IPS DF 6.9 (cell line): ENCODE results near the gene UBAC2.
"Not testable (repeated sequence)": the region's sequence is repeated elsewhere in the genome, so short reads cannot be mapped to it uniquely, and the experiment has no call there.

Experiments
- DNase-seq: peaks from one replicate; pipeline ENCODE4 v3.0.0-alpha.2; 2013; ENCODE audit warnings: low read depth, low spot score
- H3K27ac ChIP-seq: one replicate; pipeline ENCODE4 v1.5.1; 2013; ENCODE audit warnings: low read length, control low read depth
- H3K27me3 ChIP-seq: 2 replicates; pipeline ENCODE4 v1.6.1; 2013; ENCODE audit warnings: mild to moderate bottlenecking, low read length; ENCODE audit not compliant: control insufficient read depth, insufficient read depth
- H3K36me3 ChIP-seq: 2 replicates; pipeline ENCODE4 v1.6.1; 2013; ENCODE audit warnings: low read length; ENCODE audit not compliant: control insufficient read depth, insufficient read depth
- H3K4me1 ChIP-seq: 2 replicates; pipeline ENCODE4 v1.6.1; 2013; ENCODE audit warnings: low read length; ENCODE audit not compliant: control insufficient read depth, insufficient read depth
- H3K4me3 ChIP-seq: 2 replicates; pipeline ENCODE4 v1.5.1; 2013; ENCODE audit warnings: mild to moderate bottlenecking, low read length
- H3K9me3 ChIP-seq: 2 replicates; pipeline ENCODE4 v1.6.1; 2013; ENCODE audit warnings: low read length, inconsistent platforms; ENCODE audit not compliant: control insufficient read depth, insufficient read depth
- WGBS: extraction: QIAGEN DNeasy Blood & Tissue Kit; methylation state at CpG from one replicate; pipeline ENCODE4 v1.1.7; 2013; ENCODE audit warnings: mixed read lengths, missing lambda C conversion rate; ENCODE audit not compliant: insufficient read length, insufficient coverage; 5-methylcytosine and 5-hydroxymethylcytosine counted together

Gene UBAC2

DNA sequence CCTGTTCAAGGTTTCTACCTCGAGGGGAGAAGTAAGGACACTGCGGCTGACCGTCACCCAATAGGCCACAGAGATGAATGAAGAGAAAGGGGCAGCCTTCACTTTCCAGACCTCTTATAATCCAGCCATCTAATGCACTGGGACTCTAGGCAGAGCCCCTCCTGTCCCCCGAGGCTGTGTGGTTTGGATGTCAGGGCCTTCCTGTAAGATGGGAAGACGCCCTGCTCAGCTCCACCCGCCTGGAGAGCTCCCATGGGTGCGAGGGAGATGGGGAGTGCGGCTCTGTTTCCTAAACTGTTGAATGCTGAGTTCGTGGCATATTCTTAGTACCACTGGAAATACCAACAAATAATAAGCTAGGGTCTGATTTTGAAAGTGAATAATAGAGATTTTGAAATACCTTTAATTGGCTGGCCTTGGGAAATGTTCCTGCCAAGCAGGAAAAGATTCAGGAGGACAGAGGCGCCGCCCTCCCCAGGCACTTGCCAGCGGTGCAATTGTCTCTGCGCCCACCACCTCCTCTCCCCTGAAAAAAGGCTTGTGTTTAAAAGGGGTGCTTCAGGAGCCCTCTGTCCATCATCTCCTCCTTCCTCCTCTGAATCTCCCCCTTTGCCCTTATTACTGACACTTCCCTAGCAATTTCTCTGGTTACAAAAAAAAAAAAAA, 191.9 kb downstream of the UBAC2 start:
- DNase-seq, result no peak
- no peak overlapping the region for H3K4me3 ChIP-seq
- H3K27me3 ChIP-seq, result no peaks in the 10 kb centered on the region
- no peaks in the 10 kb centered on the region for H3K36me3 ChIP-seq
- H3K4me1 ChIP-seq, result no peaks in the 10 kb centered on the region
- no peaks in the 10 kb centered on the region for H3K9me3 ChIP-seq
- WGBS, result no CpG with 5 or more reads among the region's 13 CpGs
- H3K27ac ChIP-seq, result no peak overlapping the region

DNA sequence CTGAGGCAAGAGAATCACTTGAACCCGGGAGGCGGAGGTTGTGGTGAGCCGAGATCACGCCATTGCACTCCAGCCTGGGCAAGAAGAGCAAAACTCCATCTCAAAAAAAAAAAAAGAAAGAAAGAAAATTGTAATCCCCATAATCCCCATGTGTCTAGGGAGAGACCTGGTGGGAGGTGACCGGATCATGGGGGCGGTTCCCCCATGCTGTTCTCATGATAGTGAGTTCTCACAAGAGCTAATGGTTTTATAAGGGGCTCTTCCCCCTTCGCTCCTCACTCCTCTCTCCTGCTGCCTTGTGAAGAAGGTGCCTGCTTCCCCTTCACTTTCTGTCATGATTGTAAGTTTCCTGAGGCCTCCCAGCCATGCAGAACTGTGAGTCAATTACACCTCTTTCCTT, 192.7 kb downstream of the UBAC2 start:
- not testable (repeated sequence) for H3K4me3 ChIP-seq, H3K36me3 ChIP-seq, H3K27me3 ChIP-seq, H3K27ac ChIP-seq, H3K9me3 ChIP-seq, DNase-seq, H3K4me1 ChIP-seq
- WGBS, result no CpG with 5 or more reads among the region's 7 CpGs

DNA sequence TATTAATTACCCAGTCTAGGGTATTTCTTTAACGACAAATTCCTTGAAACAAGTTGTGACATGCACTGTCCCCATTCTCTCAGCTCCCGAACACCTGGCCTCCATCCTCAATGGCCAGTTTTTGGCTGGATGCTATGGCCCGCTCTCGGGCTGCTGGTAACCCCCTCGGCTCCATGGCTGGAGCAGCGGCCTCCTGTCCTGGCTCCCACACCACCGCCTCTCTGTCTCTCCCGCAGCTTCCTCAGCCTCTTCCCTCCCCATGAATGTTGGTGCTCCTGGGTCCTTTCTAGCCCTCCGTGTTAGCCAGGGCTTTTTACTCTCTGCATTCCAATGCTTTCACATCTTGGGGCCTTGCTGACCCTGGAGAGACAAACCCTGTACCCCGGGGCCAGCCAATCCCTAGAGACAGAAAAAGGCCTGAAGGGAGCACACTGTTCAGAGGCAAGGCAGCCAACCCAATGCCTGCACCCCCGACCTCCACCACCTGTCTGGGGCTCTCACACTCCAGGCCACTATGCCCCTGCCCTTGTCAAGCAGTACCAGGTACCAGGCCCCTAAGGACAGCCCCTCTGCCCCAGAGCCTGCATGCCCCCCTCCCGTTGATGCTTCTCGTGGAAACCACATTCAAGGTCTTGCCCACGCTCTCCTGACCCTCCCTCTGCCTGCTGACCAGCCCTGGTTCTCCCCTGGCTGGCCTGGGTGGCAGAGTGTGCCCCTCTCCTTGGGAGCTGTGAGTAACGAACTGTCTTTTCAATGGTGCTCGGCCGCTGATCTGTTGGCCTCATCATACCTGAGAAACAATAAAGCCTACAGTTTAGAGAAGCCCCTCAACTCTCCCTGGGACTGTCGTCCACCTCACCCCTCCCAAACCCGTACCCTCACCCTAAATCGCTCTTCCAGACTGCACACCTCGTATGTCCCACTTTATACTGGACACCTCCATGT, 193.4 kb downstream of the UBAC2 start:
- no CpG with 5 or more reads among the region's 21 CpGs for WGBS
- no peak for DNase-seq
- Histone ChIP-seq H3K36me3 (no peaks in the 10 kb centered on the region), H3K9me3 (no peaks in the 10 kb centered on the region), H3K27me3 (no peaks in the 10 kb centered on the region), H3K4me3 (no peak overlapping the region), H3K4me1 (no peaks in the 10 kb centered on the region), H3K27ac (no peak overlapping the region)

DNA sequence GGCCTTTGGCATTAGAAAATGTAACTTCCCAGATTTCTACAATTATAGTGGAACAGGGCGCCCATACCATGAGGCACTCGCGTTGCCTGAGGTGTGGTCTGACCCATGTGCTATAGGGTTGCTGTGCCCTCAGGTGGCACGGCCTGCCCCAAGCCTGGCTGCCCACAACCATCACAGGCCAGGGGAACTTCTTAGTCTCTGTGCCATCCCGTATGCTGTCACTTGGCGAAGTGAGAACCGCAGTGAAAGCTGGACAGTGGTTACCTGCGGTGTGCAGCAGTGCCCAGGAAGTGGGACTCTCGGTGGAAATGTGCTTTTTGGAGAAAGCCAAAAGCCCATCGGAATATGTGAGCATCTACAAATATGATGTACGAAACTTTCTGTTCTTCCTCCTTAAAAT, 194.8 kb downstream of the UBAC2 start:
- WGBS, result no CpG with 5 or more reads among the region's 11 CpGs
- no peak overlapping the region for H3K4me3 ChIP-seq
- no peaks in the 10 kb centered on the region for H3K36me3 ChIP-seq
- H3K4me1 ChIP-seq, result no peaks in the 10 kb centered on the region
- no peaks in the 10 kb centered on the region for H3K9me3 ChIP-seq
- no peak for DNase-seq
- H3K27me3 ChIP-seq, result no peaks in the 10 kb centered on the region
- no peak overlapping the region for H3K27ac ChIP-seq

- Histone ChIP-seq H3K27ac (no peak overlapping the region), H3K4me1 (no peaks in the 10 kb centered on the region), H3K4me3 (no peak overlapping the region), H3K36me3 (no peaks in the 10 kb centered on the region), H3K9me3 (no peaks in the 10 kb centered on the region), H3K27me3 (no peaks in the 10 kb centered on the region)
- no CpG with 5 or more reads among the region's 7 CpGs for WGBS
- DNase-seq, result no peak
These were observed 195.8 kb downstream of the UBAC2 start for GRCh38 chr13:99396446-99396845.

DNA sequence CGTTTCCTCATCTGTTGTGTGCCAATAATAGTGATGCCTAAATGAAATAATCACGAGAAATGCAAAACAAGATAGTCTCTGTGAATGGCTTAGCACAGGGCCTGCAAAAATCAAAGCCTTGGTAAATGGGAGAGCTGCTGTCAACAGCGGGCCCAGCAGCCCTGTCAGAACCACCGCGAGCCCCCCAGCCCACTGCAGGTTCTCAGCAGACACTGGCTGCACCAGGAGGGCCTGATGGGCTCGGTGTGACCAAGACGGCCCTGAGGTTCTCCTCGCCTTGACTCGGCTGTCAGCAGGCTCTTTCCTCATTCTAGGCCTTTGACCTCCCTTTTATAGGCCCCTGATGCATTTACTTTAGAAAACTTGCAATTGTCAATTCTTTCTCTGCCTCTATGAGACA, 197.4 kb downstream of the UBAC2 start:
- no peak for DNase-seq
- no peak overlapping the region for H3K4me3 ChIP-seq
- no CpG with 5 or more reads among the region's 9 CpGs for WGBS
- H3K36me3 ChIP-seq, result no peaks in the 10 kb centered on the region
- no peaks in the 10 kb centered on the region for H3K9me3 ChIP-seq
- H3K4me1 ChIP-seq, result no peaks in the 10 kb centered on the region
- no peak overlapping the region for H3K27ac ChIP-seq
- H3K27me3 ChIP-seq, result no peaks in the 10 kb centered on the region

DNA sequence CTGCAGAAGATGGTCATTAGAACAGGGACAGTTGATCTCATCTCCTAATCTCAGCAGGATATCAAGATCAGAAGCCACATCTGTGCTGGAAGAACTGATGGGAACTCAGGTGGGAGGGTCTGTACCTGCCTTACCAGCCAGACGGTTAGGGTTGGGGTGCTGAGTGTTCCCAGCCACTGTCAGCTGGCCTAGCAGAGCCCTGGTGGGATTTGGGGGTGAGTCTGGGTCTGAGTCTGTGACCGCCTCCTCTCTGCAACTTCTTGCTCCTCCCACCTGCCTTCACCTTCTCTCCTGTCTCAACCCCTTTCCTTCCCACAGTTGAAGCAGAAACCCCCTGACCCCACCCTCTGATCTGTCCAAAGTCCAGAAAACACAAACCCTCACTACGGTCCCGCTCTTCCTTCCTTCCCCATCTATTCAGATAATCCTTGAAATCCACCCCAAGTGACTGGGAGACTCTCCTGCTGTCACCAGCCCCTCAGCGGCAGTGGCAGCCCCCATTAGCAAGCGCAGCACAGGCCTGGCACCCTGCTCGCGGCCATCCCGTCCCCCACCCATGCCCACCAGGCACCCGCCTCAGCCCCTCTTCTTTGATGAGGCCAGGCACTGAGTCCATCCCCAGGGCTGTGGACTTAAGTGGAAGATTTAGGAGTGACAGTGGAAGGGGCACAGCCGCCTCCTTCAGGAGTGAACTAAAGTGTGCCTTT, 198.4 kb downstream of the UBAC2 start:
- Histone ChIP-seq H3K4me1 (no peaks in the 10 kb centered on the region), H3K9me3 (no peaks in the 10 kb centered on the region), H3K4me3 (no peak overlapping the region), H3K27ac (no peak overlapping the region), H3K36me3 (no peaks in the 10 kb centered on the region), H3K27me3 (no peaks in the 10 kb centered on the region)
- no peak for DNase-seq
- WGBS, result no CpG with 5 or more reads among the region's 11 CpGs

DNA sequence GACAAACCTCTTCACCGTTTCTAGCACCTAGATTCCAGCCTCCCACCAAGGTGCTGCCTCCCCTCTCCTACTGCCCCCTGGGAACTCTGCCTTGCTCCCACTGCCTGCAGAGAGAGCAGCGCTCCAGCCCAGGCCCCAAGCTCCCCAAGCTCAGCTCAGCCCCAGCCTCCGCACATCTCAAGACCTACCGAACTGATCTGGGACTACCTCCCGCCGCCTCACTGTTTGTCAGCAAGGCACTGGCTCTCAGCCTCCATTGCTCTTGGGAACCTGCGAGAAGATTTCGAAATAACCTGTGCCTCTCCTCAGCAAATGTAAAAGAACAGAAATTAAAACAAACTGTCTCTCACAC, 198.9 kb downstream of the UBAC2 start:
- H3K9me3 ChIP-seq, result no peaks in the 10 kb centered on the region
- no peak for DNase-seq
- H3K4me3 ChIP-seq, result no peak overlapping the region
- no peak overlapping the region for H3K27ac ChIP-seq
- no CpG with 5 or more reads among the region's 8 CpGs for WGBS
- no peaks in the 10 kb centered on the region for H3K36me3 ChIP-seq
- H3K4me1 ChIP-seq, result no peaks in the 10 kb centered on the region
- no peaks in the 10 kb centered on the region for H3K27me3 ChIP-seq

DNA sequence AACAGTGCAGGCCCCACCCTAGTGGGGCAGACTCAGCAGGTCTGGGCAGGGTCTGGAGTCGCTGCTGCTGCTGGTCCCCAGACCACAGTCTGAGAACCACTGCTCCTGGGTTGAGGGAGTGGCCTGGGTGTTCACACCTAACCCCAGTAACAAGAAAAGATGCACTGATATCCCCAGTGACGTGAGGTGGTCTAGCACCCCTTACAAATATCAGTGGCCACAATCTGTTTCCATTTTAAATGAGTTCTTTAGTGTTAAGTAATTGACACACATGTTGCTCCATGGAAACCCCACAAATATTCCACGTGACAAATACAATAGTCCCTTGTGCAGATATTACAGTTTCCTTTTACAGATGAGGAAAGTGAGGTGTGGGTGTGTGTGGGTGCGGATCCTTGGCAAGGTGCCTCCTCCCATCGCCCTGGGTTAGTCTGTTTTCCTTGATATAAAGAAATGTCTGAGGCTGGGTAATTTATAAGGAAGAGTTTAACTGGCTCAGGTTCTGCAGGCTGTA, 202.9 kb downstream of the UBAC2 start:
- no CpG with 5 or more reads among the region's 5 CpGs for WGBS
- H3K27me3 ChIP-seq, result no peaks in the 10 kb centered on the region
- no peaks in the 10 kb centered on the region for H3K36me3 ChIP-seq

DNA sequence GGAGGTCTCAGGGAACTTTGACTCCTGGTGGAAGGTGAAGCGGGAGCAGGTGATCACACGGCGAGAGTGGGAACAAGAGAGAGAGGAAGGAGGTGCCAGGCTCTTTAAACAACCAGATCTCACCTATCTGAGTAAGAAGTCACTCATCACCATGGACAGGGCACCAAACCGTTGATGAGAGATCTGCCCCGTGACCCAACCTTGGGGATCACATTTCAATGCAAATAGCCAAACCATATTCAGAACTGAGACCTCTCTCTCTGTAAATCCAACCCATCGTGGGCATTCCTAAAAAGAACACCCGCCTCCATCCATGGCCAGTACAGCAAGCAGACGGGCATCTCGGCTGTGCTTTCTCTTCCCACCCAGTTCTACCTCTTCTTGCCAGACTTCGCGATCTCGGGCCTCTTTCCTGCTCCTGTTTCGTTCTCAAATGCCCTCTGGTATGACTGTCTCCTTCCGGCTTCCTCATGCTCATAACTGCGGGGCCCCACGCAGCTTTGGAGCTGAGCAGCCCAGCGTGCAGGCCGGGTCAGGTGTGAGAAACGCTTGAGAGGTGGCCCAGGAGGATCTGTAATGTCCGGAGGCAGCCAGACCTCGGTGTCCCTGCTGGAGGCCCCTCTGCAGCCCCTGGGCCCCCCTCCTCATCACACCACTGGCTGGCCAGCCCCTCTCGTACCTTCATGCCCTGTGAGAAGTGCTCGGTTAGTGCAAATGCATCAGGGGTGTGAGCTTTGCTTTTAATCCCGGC, 203.5 kb downstream of the UBAC2 start:
- no peak overlapping the region for H3K27ac ChIP-seq
- H3K36me3 ChIP-seq, result no peaks in the 10 kb centered on the region
- no peak overlapping the region for H3K4me3 ChIP-seq
- H3K4me1 ChIP-seq, result no peaks in the 10 kb centered on the region
- H3K9me3 ChIP-seq, result no peaks in the 10 kb centered on the region
- WGBS, result no CpG with 5 or more reads among the region's 24 CpGs
- DNase-seq, result no peak
- no peaks in the 10 kb centered on the region for H3K27me3 ChIP-seq

More for the DNA sequence above, 202.9 kb downstream of the UBAC2 start:
- H3K4me3 ChIP-seq, result no peak overlapping the region
- H3K27ac ChIP-seq, result no peak overlapping the region
- no peak for DNase-seq
- no peaks in the 10 kb centered on the region for H3K9me3 ChIP-seq
- no peaks in the 10 kb centered on the region for H3K4me1 ChIP-seq
